ENCODE measurements around the gene MGST2. TPM values are rescaled to one million over a fixed set of nuclear protein-coding genes. Genes with fewer than 3 reads are reported as not detected.

MGST2 gene
- total RNA-seq, 1 donor from 2014 or later: 106 TPM

- ATAC-seq (ENCODE audit: poor library complexity) (no peak), DNase-seq (no peak)
- intact Hi-C loops (cut with DNase I): loop anchor here (10.0 kb wide), 1 partner anchor 330 kb away; no protein-coding TSS in a partner anchor
These were observed 59.6 kb downstream of the MGST2 start for GRCh38 chr4:139725236-139725635.

GRCh38 chr4:139726615-139727014 is 61.0 kb downstream of the MGST2 start:
- DNase-seq (no peak), ATAC-seq (ENCODE audit: poor library complexity) (no peak)
- intact Hi-C loops (cut with DNase I): loop anchor here (10.0 kb wide), 1 partner anchor 328 kb away; no protein-coding TSS in a partner anchor

GRCh38 chr4:139728146-139728545 is 62.5 kb downstream of the MGST2 start:
- ATAC-seq (ENCODE audit: poor library complexity): no peak
- DNase-seq: peak; percentile 21
- intact Hi-C loops (cut with DNase I): loop anchor here (10.0 kb wide), 1 partner anchor 327 kb away; no protein-coding TSS in a partner anchor

GRCh38 chr4:139728840-139729239 is 63.2 kb downstream of the MGST2 start:
- intact Hi-C loops (cut with DNase I): loop anchor here (10.0 kb wide), 1 partner anchor 326 kb away; no protein-coding TSS in a partner anchor
- ATAC-seq (ENCODE audit: poor library complexity) (no peak), DNase-seq (no peak)

GRCh38 chr4:139732991-139733570 is 67.5 kb downstream of the MGST2 start:
- intact Hi-C loops (cut with DNase I): loop anchor here (10.0 kb wide), 2 partner anchors 272 to 422 kb away; partner anchors contain the start of gene MAML3
- DNase-seq (peak; percentile 36), ATAC-seq (ENCODE audit: poor library complexity) (no peak)

- ATAC-seq (ENCODE audit: poor library complexity) (peak; percentile 35), DNase-seq (no peak)
- intact Hi-C loops (cut with DNase I): loop anchor here (10.0 kb wide), 2 partner anchors 270 to 420 kb away; partner anchors contain the start of gene MAML3
These were observed 68.7 kb downstream of the MGST2 start for GRCh38 chr4:139734201-139734874.

- intact Hi-C loops (cut with DNase I): loop anchor here (1.0 to 10.0 kb wide), 4 partner anchors 29 to 517 kb away; partner anchors contain the start of gene MAML3
- ATAC-seq (ENCODE audit: poor library complexity) (peak; percentile 96), DNase-seq (peak; percentile 93)
These were observed 69.3 kb downstream of the MGST2 start for GRCh38 chr4:139734875-139735380.

GRCh38 chr4:139735381-139736273 is 70.0 kb downstream of the MGST2 start:
- peak; percentile 4 for ATAC-seq (ENCODE audit: poor library complexity)
- intact Hi-C loops (cut with DNase I): loop anchor here (1.0 to 10.0 kb wide), 4 partner anchors 29 to 517 kb away; partner anchors contain the start of gene MAML3
- DNase-seq: peak; percentile 51

- intact Hi-C loops (cut with DNase I): loop anchor here (5.0 to 10.0 kb wide), 3 partner anchors 269 to 516 kb away; partner anchors contain the start of gene MAML3
- ATAC-seq (ENCODE audit: poor library complexity) (no peak), DNase-seq (peak; percentile 23)
These were observed 70.6 kb downstream of the MGST2 start for GRCh38 chr4:139736274-139736660.

GRCh38 chr4:139736661-139737060 is 71.0 kb downstream of the MGST2 start:
- intact Hi-C loops (cut with DNase I): loop anchor here (5.0 to 10.0 kb wide), 3 partner anchors 268 to 516 kb away; partner anchors contain the start of gene MAML3
- ATAC-seq (ENCODE audit: poor library complexity): no peak
- DNase-seq: no peak

- intact Hi-C loops (cut with DNase I): loop anchor here (5.0 to 10.0 kb wide), 3 partner anchors 266 to 513 kb away; partner anchors contain the start of gene MAML3
- ATAC-seq (ENCODE audit: poor library complexity) (no peak), DNase-seq (no peak)
These were observed 73.4 kb downstream of the MGST2 start for GRCh38 chr4:139738846-139739613.

- intact Hi-C loops (cut with DNase I): no loop called here
- DNase-seq (peak; percentile 52), ATAC-seq (ENCODE audit: poor library complexity) (peak; percentile 69)
These were observed 74.5 kb downstream of the MGST2 start for GRCh38 chr4:139740121-139740520.

GRCh38 chr4:139740531-139741041 is 75.0 kb downstream of the MGST2 start:
- peak; percentile 80 for DNase-seq
- intact Hi-C loops (cut with DNase I): no loop called here
- peak; percentile 93 for ATAC-seq (ENCODE audit: poor library complexity)

GRCh38 chr4:139743027-139743426 is 77.4 kb downstream of the MGST2 start:
- ATAC-seq (ENCODE audit: poor library complexity): no peak
- intact Hi-C loops (cut with DNase I): no loop called here

GRCh38 chr4:139744232-139744631 is 78.6 kb downstream of the MGST2 start:
- ATAC-seq (ENCODE audit: poor library complexity) (no peak), DNase-seq (no peak)
- intact Hi-C loops (cut with DNase I): no loop called here

More at GRCh38 chr4:139743027-139743426, 77.4 kb downstream of the MGST2 start:
- no peak for DNase-seq

GRCh38 chr4:139745111-139745639 is 79.6 kb downstream of the MGST2 start:
- DNase-seq: no peak
- intact Hi-C loops (cut with DNase I): no loop called here

More at GRCh38 chr4:139745111-139745639, 79.6 kb downstream of the MGST2 start:
- ATAC-seq (ENCODE audit: poor library complexity): no peak
